GM06990 (cell line): ENCODE measurements around the gene UPK3BL1.
"Not testable (repeated sequence)": the region's sequence is repeated elsewhere in the genome, so short reads cannot be mapped to it uniquely, and the experiment has no call there.

Experiments
- DNase-seq: peaks from one replicate; pipeline ENCODE4 v3.0.0-alpha.2; 2011; ENCODE audit not compliant: insufficient read length; ENCODE audit errors: extremely low read depth
- H3K27me3 ChIP-seq: replicated peaks from 2 replicates; pipeline ENCODE4 v1.6.0; 2011; ENCODE audit warnings: low read length; ENCODE audit not compliant: control insufficient read depth, insufficient read depth
- H3K36me3 ChIP-seq: 2 replicates; pipeline ENCODE4 v1.5.1; 2011; ENCODE audit warnings: low read length; ENCODE audit not compliant: control insufficient read depth, insufficient read depth
- H3K4me3 ChIP-seq: replicated peaks from 2 replicates; pipeline ENCODE4 v1.5.1; 2011; ENCODE audit warnings: low read depth, mild to moderate bottlenecking, control low read depth, low read length

The UPK3BL1 gene

GRCh38 chr7:102613575-102614345, 28.8 kb downstream of the UPK3BL1 start:
- H3K4me3 ChIP-seq, H3K27me3 ChIP-seq, DNase-seq, H3K36me3 ChIP-seq: not testable (repeated sequence)

GRCh38 chr7:102611675-102612325, 30.8 kb downstream of the UPK3BL1 start:
- H3K27me3 ChIP-seq, H3K36me3 ChIP-seq: not testable (repeated sequence)
- H3K4me3 ChIP-seq = peak overlapping the region; percentile 37
- DNase-seq = peak; percentile 15

- not testable (repeated sequence) for H3K4me3 ChIP-seq, H3K36me3 ChIP-seq, DNase-seq, H3K27me3 ChIP-seq
Observed at GRCh38 chr7:102611013-102611674, 31.4 kb downstream of the UPK3BL1 start.

GRCh38 chr7:102610441-102610840, 32.1 kb downstream of the UPK3BL1 start:
- not testable (repeated sequence) for H3K36me3 ChIP-seq, DNase-seq, H3K27me3 ChIP-seq, H3K4me3 ChIP-seq

GRCh38 chr7:102609734-102610133, 32.9 kb downstream of the UPK3BL1 start:
- H3K36me3 ChIP-seq, H3K27me3 ChIP-seq, DNase-seq, H3K4me3 ChIP-seq: not testable (repeated sequence)

- not testable (repeated sequence) for H3K4me3 ChIP-seq, H3K36me3 ChIP-seq, DNase-seq, H3K27me3 ChIP-seq
Observed at GRCh38 chr7:102606848-102607247, 35.7 kb downstream of the UPK3BL1 start.

- not testable (repeated sequence) for DNase-seq, H3K36me3 ChIP-seq, H3K27me3 ChIP-seq, H3K4me3 ChIP-seq
Observed at GRCh38 chr7:102604431-102605145, 38.0 kb downstream of the UPK3BL1 start.

- H3K36me3 ChIP-seq, H3K27me3 ChIP-seq, H3K4me3 ChIP-seq, DNase-seq: not testable (repeated sequence)
Observed at GRCh38 chr7:102602317-102602716, 40.3 kb downstream of the UPK3BL1 start.

GRCh38 chr7:102599699-102600098, 42.9 kb downstream of the UPK3BL1 start:
- not testable (repeated sequence) for H3K27me3 ChIP-seq, DNase-seq, H3K4me3 ChIP-seq, H3K36me3 ChIP-seq

GRCh38 chr7:102596036-102596435, 46.6 kb downstream of the UPK3BL1 start:
- H3K27me3 ChIP-seq, H3K4me3 ChIP-seq, H3K36me3 ChIP-seq, DNase-seq: not testable (repeated sequence)

GRCh38 chr7:102593637-102594334, 48.8 kb downstream of the UPK3BL1 start:
- not testable (repeated sequence) for H3K36me3 ChIP-seq, DNase-seq, H3K4me3 ChIP-seq, H3K27me3 ChIP-seq

- H3K4me3 ChIP-seq, H3K36me3 ChIP-seq, H3K27me3 ChIP-seq, DNase-seq: not testable (repeated sequence)
Observed at GRCh38 chr7:102592477-102593019, 50.0 kb downstream of the UPK3BL1 start.

GRCh38 chr7:102589857-102590256, 52.7 kb downstream of the UPK3BL1 start:
- H3K36me3 ChIP-seq, H3K4me3 ChIP-seq, H3K27me3 ChIP-seq, DNase-seq: not testable (repeated sequence)
